HepG2 (cell line): Measurements from ENCODE around the gene RAD18. TPM values are rescaled to one million over a fixed set of nuclear protein-coding genes. Genes with fewer than 3 reads are reported as not detected.

Source experiments
- ATAC-seq: fragments of 200-7000 bp; cut with Tn5 transposase; 3 replicates; pipeline ENCODE4 v1.9.1; 2020; ENCODE audit warnings: mild to moderate bottlenecking, moderate library complexity
- BruUV-seq: library from RNA; stranded (reverse); fragments of 400-500 nt; replicated peaks from 2 replicates; lab custom pipeline; 2021; lab: Mats Ljungman, UMichigan
- CTCF ChIA-PET: fragments of 300-600 bp; formaldehyde crosslinking; extraction: SDS; loops from one replicate; lab custom pipeline; 2021; ENCODE audit warnings: low total read pairs, inconsistent platforms, low intra/inter-chr PET ratio; lab: Yijun Ruan, JAX
- POLR2A ChIA-PET: fragments of 350-600 bp; sonication (Branson Sonifier 250); formaldehyde crosslinking; loops from one replicate; lab custom pipeline; 2020; ENCODE audit warnings: antibody characterized with exemption, inconsistent platforms; lab: Yijun Ruan, JAX
- DNase-seq: peaks from one replicate; pipeline ENCODE4 v3.0.0-alpha.2; 2015; ENCODE audit warnings: low spot score
- FAIRE-seq: peaks from 3 replicates; lab custom pipeline; 2011; peaks lifted over from hg19 to GRCh38; lab: Jason Lieb, UNC
- H2AFZ ChIP-seq: one replicate; pipeline ENCODE4 v1.6.1; 2011; ENCODE audit warnings: low read length, inconsistent platforms
- H3K27ac ChIP-seq: fragments of 300-600 bp; 3 replicates; pipeline ENCODE4 v1.8.0; 2011; ENCODE audit warnings: mixed run types, mild to moderate bottlenecking, mixed read lengths, low read length, inconsistent platforms; ENCODE audit not compliant: insufficient read depth; ENCODE audit errors: extremely low read length
- H3K27me3 ChIP-seq, 2 experiments: fragments of 200-600 bp in 1 of 2; 2 replicates in 1 of 2; 3 replicates in 1 of 2; pipeline versions ENCODE4 v1.6.0 to v1.8.0; 2011; ENCODE audit warnings: low read length in 2 of 2, mild to moderate bottlenecking in 2 of 2, moderate library complexity in 2 of 2, inconsistent platforms in 1 of 2; ENCODE audit not compliant: insufficient read depth in 2 of 2, control insufficient read depth in 1 of 2
- H3K36me3 ChIP-seq, 2 experiments: fragments of 200-600 bp in 1 of 2; replicated peaks in 1 of 2; 2 replicates in 1 of 2; 3 replicates in 1 of 2; pipeline versions ENCODE4 v1.5.1 to v1.8.0; 2011; ENCODE audit warnings: low read length in 2 of 2, inconsistent platforms in 1 of 2; ENCODE audit not compliant: insufficient read depth in 2 of 2, control insufficient read depth in 1 of 2
- H3K4me1 ChIP-seq: 2 replicates; pipeline ENCODE4 v1.5.1; 2012; ENCODE audit warnings: low read length, inconsistent platforms; ENCODE audit not compliant: insufficient read depth
- H3K4me2 ChIP-seq: 2 replicates; pipeline ENCODE4 v1.6.0; 2011; ENCODE audit warnings: low read depth, low read length, inconsistent platforms
- H3K4me3 ChIP-seq, 3 experiments: fragments of 200-600 bp in 1 of 3; sonication (generic), shearing (Covaris generic) in 1 of 3; replicated peaks in 1 of 3; 2 replicates each; pipeline ENCODE4 v1.5.1; 2011 to 2016; ENCODE audit warnings: low read length in 3 of 3, inconsistent platforms in 2 of 3, low read depth in 2 of 3, mild to moderate bottlenecking in 2 of 3, control low read depth in 1 of 3, mixed read lengths in 1 of 3; ENCODE audit not compliant: insufficient read depth in 1 of 3
- H3K79me2 ChIP-seq: one replicate; pipeline ENCODE4 v1.6.1; 2011; ENCODE audit warnings: low read length, inconsistent platforms; ENCODE audit not compliant: insufficient read depth
- H3K9ac ChIP-seq: 2 replicates; pipeline ENCODE4 v1.6.0; 2011; ENCODE audit warnings: mild to moderate bottlenecking, low read depth, low read length, inconsistent platforms; ENCODE audit not compliant: insufficient read depth
- H3K9me3 ChIP-seq: 2 replicates; pipeline ENCODE4 v1.5.1; 2012; ENCODE audit warnings: mild to moderate bottlenecking, low read length
- H4K20me1 ChIP-seq: 2 replicates; pipeline ENCODE4 v1.6.0; 2011; ENCODE audit warnings: inconsistent platforms, mild to moderate bottlenecking, low read length, moderate library complexity; ENCODE audit not compliant: insufficient read depth
- EZH2 ChIP-seq: conservative IDR thresholded peaks from 2 replicates; pipeline ENCODE4 v1.6.1; 2012; ENCODE audit warnings: mild to moderate bottlenecking, low read depth, low read length, moderate library complexity
- FLYWCH1 ChIP-seq: sonication (generic); formaldehyde crosslinking; IDR thresholded peaks from 2 replicates; pipeline ENCODE4 v1.8.1; 2023; ENCODE audit warnings: mild to moderate bottlenecking, missing genetic modification reagents
- FOSL1 ChIP-seq: sonication (generic); formaldehyde crosslinking; IDR thresholded peaks from 2 replicates; pipeline ENCODE4 v1.9.0; 2021; ENCODE audit warnings: missing genetic modification reagents, borderline replicate concordance
- IKZF1 ChIP-seq: fragments of 450-650 bp; IDR thresholded peaks from 2 replicates; pipeline ENCODE4 v1.7.1; 2016
- MTF2 ChIP-seq: sonication (generic); formaldehyde crosslinking; IDR thresholded peaks from 2 replicates; pipeline ENCODE4 v1.5.0; 2020; ENCODE audit warnings: missing genetic modification reagents, borderline replicate concordance
- PRMT3 ChIP-seq: sonication (generic); formaldehyde crosslinking; IDR thresholded peaks from 2 replicates; pipeline ENCODE4 v1.8.1; 2022; ENCODE audit warnings: low read depth, mild to moderate bottlenecking, moderate library complexity, missing genetic modification reagents, borderline replicate concordance
- TARDBP ChIP-seq: sonication (generic); formaldehyde crosslinking; IDR thresholded peaks from 2 replicates; pipeline ENCODE4 v1.8.0; 2022; ENCODE audit warnings: mild to moderate bottlenecking, missing genetic modification reagents
- TEAD2 ChIP-seq: sonication (generic); formaldehyde crosslinking; IDR thresholded peaks from 2 replicates; pipeline ENCODE4 v1.9.0; 2021; ENCODE audit warnings: missing genetic modification reagents
- ZNF224 ChIP-seq: sonication (generic); formaldehyde crosslinking; IDR thresholded peaks from 2 replicates; pipeline ENCODE4 v1.5.0; 2020; ENCODE audit warnings: mild to moderate bottlenecking, missing genetic modification reagents
- ZNF274 ChIP-seq: sonication (generic); formaldehyde crosslinking; IDR thresholded peaks from 2 replicates; pipeline ENCODE4 v1.5.1; 2020; ENCODE audit warnings: mild to moderate bottlenecking, missing genetic modification reagents
- ZNF317 ChIP-seq: sonication (generic); formaldehyde crosslinking; IDR thresholded peaks from 2 replicates; pipeline ENCODE4 v1.5.0; 2020; ENCODE audit warnings: mild to moderate bottlenecking, missing genetic modification reagents
- ZNF788 ChIP-seq: sonication (generic); formaldehyde crosslinking; IDR thresholded peaks from 2 replicates; pipeline ENCODE4 v1.5.0; 2020; ENCODE audit warnings: mild to moderate bottlenecking, missing genetic modification reagents, borderline replicate concordance
- WGBS: methylation state at CpG from one replicate; pipeline ENCODE4 v1.1.6; 2017; ENCODE audit warnings: low lambda C conversion rate; 5-methylcytosine and 5-hydroxymethylcytosine counted together
- in situ Hi-C: cut with HindIII; loops from 2 replicates; pipeline ENCODE4 v1.10.0; 2017; ENCODE audit warnings: low pct_unique_long_range_greater_than_20kb; ENCODE audit not compliant: extremely low pct_ligation_motif_present
- intact Hi-C: fragments of 100-400 bp; cut with micrococcal nuclease; formaldehyde crosslinking; loops from one replicate; pipeline ENCODE4 v1.10.0; 2022; ENCODE audit not compliant: unreplicated experiment
- polyA plus RNA-seq, 8 experiments: library from polyadenylated mRNA; depleted of rRNA in 3 of 8; stranded (reverse) in 7 of 8; unstranded in 1 of 8; fragments of >200 nt; fragmentation: Illumina TruSeq in 4 of 8; extraction: Trizol in 4 of 8; gene quantifications; 2 replicates each; pipeline versions ENCODE4 v1.2.1 to v1.2.3, GENCODE V29; 2011 to 2016; ENCODE audit warnings: low read depth in 4 of 8, missing spikeins in 1 of 8, mixed read lengths in 1 of 8; ENCODE audit not compliant: insufficient read depth in 1 of 8
- total RNA-seq, 5 experiments: library from RNA; depleted of rRNA; stranded (reverse); fragments of >200 nt; fragmentation: Illumina TruSeq; extraction: Trizol; gene quantifications; 2 replicates each; pipeline ENCODE4 v1.2.3, GENCODE V29; 2016; ENCODE audit warnings: low read depth in 1 of 5
- TF ChIP-seq, protein P1 (sequence below), 2 experiments: sonication (generic) in 1 of 2; formaldehyde crosslinking in 1 of 2; IDR thresholded peaks; 2 replicates each; pipeline versions ENCODE4 v1.4.0 to v1.6.1; 2018 to 2020; ENCODE audit warnings: missing genetic modification reagents in 2 of 2, borderline replicate concordance in 1 of 2, low read depth in 1 of 2, mild to moderate bottlenecking in 1 of 2, missing biosample characterization in 1 of 2
- TF ChIP-seq, protein P2 (sequence below), 2 experiments: sonication (generic) in 1 of 2; formaldehyde crosslinking in 1 of 2; IDR thresholded peaks; 2 replicates each; pipeline versions ENCODE4 v1.6.1 to v1.9.0; 2014 to 2022; ENCODE audit warnings: antibody characterized with exemption in 1 of 2, borderline replicate concordance in 1 of 2, inconsistent platforms in 1 of 2, low read depth in 1 of 2, missing genetic modification reagents in 1 of 2
- TF ChIP-seq, protein P3 (sequence below): sonication (generic); formaldehyde crosslinking; IDR thresholded peaks from 2 replicates; pipeline ENCODE4 v1.5.0; 2020; ENCODE audit warnings: missing genetic modification reagents

The RAD18 gene
- total and polyA plus RNA-seq, 2 of the 13 experiments (the other 11 are each of a cell fraction or from before 2014, with no cell fraction given), result 5.9 to 20.7 TPM

DNA sequence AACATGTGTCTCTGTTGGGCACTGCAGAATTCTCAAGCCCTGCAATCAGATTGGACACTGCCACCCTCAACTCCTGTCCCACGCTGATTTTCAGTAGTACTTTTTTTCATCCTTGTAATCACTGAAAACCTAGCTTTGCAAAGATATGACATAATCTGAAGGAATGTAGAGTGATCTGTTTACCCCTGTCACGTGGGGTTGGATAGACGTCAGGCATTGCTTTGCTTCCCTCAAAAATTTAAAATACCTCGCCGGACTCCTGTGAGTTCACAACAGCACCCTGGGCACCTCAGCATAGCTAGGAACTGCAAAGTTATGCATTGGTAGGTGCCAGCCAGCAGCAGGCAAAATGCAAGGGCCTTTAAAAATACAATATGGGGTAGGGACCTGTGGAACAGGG, 122.7 kb downstream of the RAD18 start:
- H3K9ac ChIP-seq, result no peak overlapping the region
- no peak overlapping the region for H3K4me3 ChIP-seq
- H2AFZ ChIP-seq, result no peak overlapping the region
- H4K20me1 ChIP-seq, result no peaks in the 10 kb centered on the region
- DNase-seq, result no peak
- intact Hi-C loops, result no loop called here
- BruUV-seq, result no TSS peak
- 59% methylated on average over 5 of the region's 5 CpGs for WGBS
- in situ Hi-C loops, result no loop called here
- no peak for FAIRE-seq
- H3K79me2 ChIP-seq, result no peaks in the 10 kb centered on the region
- H3K9me3 ChIP-seq, result no peaks in the 10 kb centered on the region
- H3K27me3 ChIP-seq, result no peaks in the 10 kb centered on the region
- no peaks in the 10 kb centered on the region for H3K36me3 ChIP-seq
- no peaks in the 10 kb centered on the region for H3K4me1 ChIP-seq
- no peak for ATAC-seq
- ChIA-PET CTCF (no interaction called here), POLR2A (no interaction called here)
- no peak overlapping the region for H3K4me2 ChIP-seq
- no peak overlapping the region for H3K27ac ChIP-seq
- TF ChIP-seq TARDBP (CRISPR knock-in tag) (no peak), PRMT3 (CRISPR knock-in tag) (no peak), FOSL1 (CRISPR knock-in tag) (no peak), ZNF224 (CRISPR knock-in tag) (no peak), MTF2 (no peak), ZNF317 (CRISPR knock-in tag) (no peak), TEAD2 (CRISPR knock-in tag) (no peak), IKZF1 (no peak), ZNF788 (CRISPR knock-in tag) (no peak), FLYWCH1 (CRISPR knock-in tag) (no peak), EZH2 (no peak), ZNF274 (CRISPR knock-in tag) (no peak)
- TF ChIP-seq, protein P1, sequence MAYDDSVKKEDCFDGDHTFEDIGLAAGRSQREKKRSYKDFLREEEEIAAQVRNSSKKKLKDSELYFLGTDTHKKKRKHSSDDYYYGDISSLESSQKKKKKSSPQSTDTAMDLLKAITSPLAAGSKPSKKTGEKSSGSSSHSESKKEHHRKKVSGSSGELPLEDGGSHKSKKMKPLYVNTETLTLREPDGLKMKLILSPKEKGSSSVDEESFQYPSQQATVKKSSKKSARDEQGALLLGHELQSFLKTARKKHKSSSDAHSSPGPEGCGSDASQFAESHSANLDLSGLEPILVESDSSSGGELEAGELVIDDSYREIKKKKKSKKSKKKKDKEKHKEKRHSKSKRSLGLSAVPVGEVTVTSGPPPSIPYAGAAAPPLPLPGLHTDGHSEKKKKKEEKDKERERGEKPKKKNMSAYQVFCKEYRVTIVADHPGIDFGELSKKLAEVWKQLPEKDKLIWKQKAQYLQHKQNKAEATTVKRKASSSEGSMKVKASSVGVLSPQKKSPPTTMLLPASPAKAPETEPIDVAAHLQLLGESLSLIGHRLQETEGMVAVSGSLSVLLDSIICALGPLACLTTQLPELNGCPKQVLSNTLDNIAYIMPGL (CRISPR knock-in tag; IDR thresholded peaks at IDR 0.05; ENCODE audit: borderline replicate concordance in 1 of 2, low read depth in 1 of 2), result no peak
- TF ChIP-seq, protein P2, sequence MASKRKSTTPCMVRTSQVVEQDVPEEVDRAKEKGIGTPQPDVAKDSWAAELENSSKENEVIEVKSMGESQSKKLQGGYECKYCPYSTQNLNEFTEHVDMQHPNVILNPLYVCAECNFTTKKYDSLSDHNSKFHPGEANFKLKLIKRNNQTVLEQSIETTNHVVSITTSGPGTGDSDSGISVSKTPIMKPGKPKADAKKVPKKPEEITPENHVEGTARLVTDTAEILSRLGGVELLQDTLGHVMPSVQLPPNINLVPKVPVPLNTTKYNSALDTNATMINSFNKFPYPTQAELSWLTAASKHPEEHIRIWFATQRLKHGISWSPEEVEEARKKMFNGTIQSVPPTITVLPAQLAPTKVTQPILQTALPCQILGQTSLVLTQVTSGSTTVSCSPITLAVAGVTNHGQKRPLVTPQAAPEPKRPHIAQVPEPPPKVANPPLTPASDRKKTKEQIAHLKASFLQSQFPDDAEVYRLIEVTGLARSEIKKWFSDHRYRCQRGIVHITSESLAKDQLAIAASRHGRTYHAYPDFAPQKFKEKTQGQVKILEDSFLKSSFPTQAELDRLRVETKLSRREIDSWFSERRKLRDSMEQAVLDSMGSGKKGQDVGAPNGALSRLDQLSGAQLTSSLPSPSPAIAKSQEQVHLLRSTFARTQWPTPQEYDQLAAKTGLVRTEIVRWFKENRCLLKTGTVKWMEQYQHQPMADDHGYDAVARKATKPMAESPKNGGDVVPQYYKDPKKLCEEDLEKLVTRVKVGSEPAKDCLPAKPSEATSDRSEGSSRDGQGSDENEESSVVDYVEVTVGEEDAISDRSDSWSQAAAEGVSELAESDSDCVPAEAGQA (IDR thresholded peaks at IDR 0.05; ENCODE audit: low read depth), result no peak
- TF ChIP-seq, protein P2 (CRISPR knock-in tag; IDR thresholded peaks at IDR 0.05; ENCODE audit: borderline replicate concordance), result no peak
- TF ChIP-seq, protein P3, sequence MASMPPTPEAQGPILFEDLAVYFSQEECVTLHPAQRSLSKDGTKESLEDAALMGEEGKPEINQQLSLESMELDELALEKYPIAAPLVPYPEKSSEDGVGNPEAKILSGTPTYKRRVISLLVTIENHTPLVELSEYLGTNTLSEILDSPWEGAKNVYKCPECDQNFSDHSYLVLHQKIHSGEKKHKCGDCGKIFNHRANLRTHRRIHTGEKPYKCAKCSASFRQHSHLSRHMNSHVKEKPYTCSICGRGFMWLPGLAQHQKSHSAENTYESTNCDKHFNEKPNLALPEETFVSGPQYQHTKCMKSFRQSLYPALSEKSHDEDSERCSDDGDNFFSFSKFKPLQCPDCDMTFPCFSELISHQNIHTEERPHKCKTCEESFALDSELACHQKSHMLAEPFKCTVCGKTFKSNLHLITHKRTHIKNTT (CRISPR knock-in tag), result no peak
